ENCODE data around the gene CRKL.

Gene CRKL

GRCh38 chr22:20982563-20982882, 65.3 kb downstream of the CRKL start:
- peak overlapping the region; percentile 85 for H3K27ac ChIP-seq
- CTCF ChIA-PET: interaction anchor here (0.5 kb wide), 1 partner anchor 200 kb away, joined by 3 read pairs; no protein-coding TSS in a partner anchor
- DNase-seq (ENCODE audit: low spot score): peak; percentile 9
- POLR2A ChIA-PET (ENCODE audit: low non-redundant PET): interaction anchor here (0.7 to 1.5 kb wide), 2 partner anchors 20 to 65 kb away, joined by 3 to 6 read pairs; partner anchors contain the start of genes CRKL and THAP7
- TF ChIP-seq CTCF (conservative IDR thresholded peaks at IDR 0.05; ENCODE audit: low read depth): no peak

GRCh38 chr22:20983081-20983771, 66.0 kb downstream of the CRKL start:
- no peak for TF ChIP-seq CTCF (conservative IDR thresholded peaks at IDR 0.05; ENCODE audit: low read depth)
- H3K27ac ChIP-seq: peak overlapping the region; percentile 85
- ChIA-PET CTCF (no interaction called here), POLR2A (ENCODE audit: low non-redundant PET) (interaction anchor here (1.5 kb wide), 1 partner anchor 19 kb away, joined by 6 read pairs; the partner anchor contains the start of gene THAP7)
- DNase-seq (ENCODE audit: low spot score): no peak

GRCh38 chr22:20985720-20986119, 68.5 kb downstream of the CRKL start:
- H3K27ac ChIP-seq: no peak overlapping the region
- ChIA-PET CTCF (interaction anchor here (0.5 kb wide), 1 partner anchor 202 kb away, joined by 3 read pairs; no protein-coding TSS in a partner anchor), POLR2A (ENCODE audit: low non-redundant PET) (no interaction called here)
- no peak for DNase-seq (ENCODE audit: low spot score)
- TF ChIP-seq CTCF (conservative IDR thresholded peaks at IDR 0.05; ENCODE audit: low read depth): no peak

- POLR2A ChIA-PET (ENCODE audit: low non-redundant PET): no interaction called here
- CTCF ChIA-PET: no interaction called here
These were observed 69.2 kb downstream of the CRKL start for GRCh38 chr22:20986365-20986764.

GRCh38 chr22:20987375-20987774, 70.2 kb downstream of the CRKL start:
- POLR2A ChIA-PET (ENCODE audit: low non-redundant PET): no interaction called here
- TF ChIP-seq CTCF (conservative IDR thresholded peaks at IDR 0.05; ENCODE audit: low read depth): no peak
- no peak overlapping the region for H3K27ac ChIP-seq
- CTCF ChIA-PET: no interaction called here
- no peak for DNase-seq (ENCODE audit: low spot score)

More at GRCh38 chr22:20986365-20986764, 69.2 kb downstream of the CRKL start:
- H3K27ac ChIP-seq: no peak overlapping the region
- TF ChIP-seq CTCF (conservative IDR thresholded peaks at IDR 0.05; ENCODE audit: low read depth): no peak
- DNase-seq (ENCODE audit: low spot score): no peak

GRCh38 chr22:20988573-20989322, 71.5 kb downstream of the CRKL start:
- TF ChIP-seq CTCF (conservative IDR thresholded peaks at IDR 0.05; ENCODE audit: low read depth): no peak
- peak overlapping the region; percentile 32 for H3K27ac ChIP-seq
- DNase-seq (ENCODE audit: low spot score): no peak
- ChIA-PET CTCF (no interaction called here), POLR2A (ENCODE audit: low non-redundant PET) (no interaction called here)
